GM12892 (cell line): Measurements from ENCODE around the gene MYRFL.

Experiments used
- POLR2A ChIP-seq: IDR thresholded peaks from 2 replicates; pipeline ENCODE4 v1.6.1; 2011; ENCODE audit warnings: low read depth, low read length, control low read depth
- POLR2AphosphoS5 ChIP-seq: IDR thresholded peaks from 2 replicates; pipeline ENCODE4 v1.6.1; 2011; ENCODE audit warnings: low read depth, low read length, control low read depth

DNA sequence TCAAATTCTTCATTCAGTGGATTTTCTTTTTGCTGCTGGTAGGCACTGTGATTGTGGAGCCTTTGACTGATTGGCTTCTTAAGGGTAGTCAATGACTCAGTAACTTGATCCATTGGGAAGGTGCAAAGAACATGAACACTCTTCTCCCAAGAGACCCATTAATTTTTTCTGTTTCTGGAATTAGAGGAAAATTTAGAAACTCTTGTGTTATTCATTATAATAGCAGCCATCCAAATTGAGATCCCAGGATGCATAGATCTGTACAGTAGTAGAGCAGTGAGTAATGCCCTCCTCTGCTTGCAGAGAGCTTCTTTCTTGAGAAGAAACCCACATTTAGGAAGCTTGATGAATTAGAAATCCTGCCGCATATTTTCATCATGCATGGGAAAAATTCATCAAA, 63.9 kb downstream of the MYRFL start:
- TF ChIP-seq POLR2AphosphoS5 (no peak), POLR2A (no peak)
